Parathyroid adenoma (tissue), 2 donors: ENCODE results near the gene PLEKHA6.
"Not testable (repeated sequence)": the region's sequence is repeated elsewhere in the genome, so short reads cannot be mapped to it uniquely, and the experiment has no call there.

Experiments
- H2AFZ ChIP-seq: fragments of 300-600 bp; sonication (generic); one replicate; pipeline ENCODE4 v1.7.0; 2017; ENCODE audit warnings: antibody characterized with exemption, mild to moderate bottlenecking
- H3K27ac ChIP-seq: fragments of 300-600 bp; sonication (generic); one replicate; pipeline ENCODE4 v1.7.0; 2017
- H3K27me3 ChIP-seq: fragments of 300-600 bp; sonication (generic); one replicate; pipeline ENCODE4 v1.7.0; 2017; ENCODE audit warnings: low read length; ENCODE audit not compliant: control insufficient read depth, insufficient read depth
- H3K36me3 ChIP-seq: fragments of 300-600 bp; sonication (generic); one replicate; pipeline ENCODE4 v1.7.0; 2017; ENCODE audit warnings: low read length; ENCODE audit not compliant: control insufficient read depth, insufficient read depth
- H3K4me1 ChIP-seq: fragments of 300-600 bp; sonication (generic); one replicate; pipeline ENCODE4 v1.7.0; 2017; ENCODE audit warnings: control low read depth
- H3K4me2 ChIP-seq: fragments of 300-600 bp; sonication (generic); one replicate; pipeline ENCODE4 v1.7.0; 2017; ENCODE audit warnings: low read length
- H3K4me3 ChIP-seq: fragments of 300-600 bp; sonication (generic); one replicate; pipeline ENCODE4 v1.7.0; 2017; ENCODE audit warnings: low read depth, low read length
- H3K79me2 ChIP-seq: fragments of 300-600 bp; sonication (generic); one replicate; pipeline ENCODE4 v1.7.0; 2017; ENCODE audit warnings: control low read depth
- H3K9ac ChIP-seq: fragments of 300-600 bp; sonication (generic); one replicate; pipeline ENCODE4 v1.7.0; 2017; ENCODE audit warnings: mild to moderate bottlenecking
- H3K9me3 ChIP-seq: fragments of 300-600 bp; sonication (generic); one replicate; pipeline ENCODE4 v1.7.0; 2017; ENCODE audit warnings: low read length; ENCODE audit not compliant: control insufficient read depth
- TF ChIP-seq, protein P1 (sequence below): fragments of 300-600 bp; sonication (generic); IDR thresholded peaks from one replicate; pipeline ENCODE4 v1.7.0; 2017; ENCODE audit warnings: antibody characterized with exemption, mild to moderate bottlenecking
- donor health status: primary hyperparathyroidism.

The PLEKHA6 gene

DNA sequence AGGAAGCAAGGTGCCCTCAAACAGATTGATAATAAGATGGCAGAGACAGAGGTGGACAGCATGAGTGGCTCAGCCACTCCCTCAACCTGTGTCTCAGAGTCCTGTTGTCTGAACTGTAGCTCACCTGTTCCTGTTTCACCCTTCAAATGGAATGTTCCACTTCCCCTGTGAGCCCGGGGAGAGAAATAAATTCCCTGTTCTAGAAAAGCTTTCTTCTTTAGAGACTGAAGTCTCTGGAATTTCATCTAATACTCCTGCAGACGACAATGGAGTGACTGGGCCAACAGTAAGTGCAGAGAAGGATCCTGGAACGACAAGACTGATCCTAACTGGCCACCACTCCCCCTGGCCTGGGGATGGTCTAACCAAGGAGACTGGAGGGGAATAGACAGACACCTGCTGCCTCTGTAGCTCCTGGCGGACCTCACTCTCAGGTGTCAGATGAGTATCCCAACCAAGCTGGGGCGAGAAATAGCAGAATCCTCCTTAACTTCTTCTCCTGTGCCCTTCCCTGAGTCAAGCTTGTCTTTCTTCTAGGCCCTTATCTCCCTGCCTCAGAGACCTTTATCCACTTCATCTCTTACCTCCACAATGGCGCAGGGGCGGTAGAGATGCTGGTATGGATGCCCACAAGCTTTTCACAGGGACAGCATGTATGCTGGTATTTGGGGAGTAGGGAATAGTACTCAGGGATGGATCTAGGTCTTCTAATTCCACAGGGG, 45.4 kb downstream of the PLEKHA6 start:
- H3K27me3 ChIP-seq = no peaks in the 10 kb centered on the region
- no peaks in the 10 kb centered on the region for H3K79me2 ChIP-seq
- no peak overlapping the region for H3K27ac ChIP-seq
- no peaks in the 10 kb centered on the region for H3K4me1 ChIP-seq
- H3K4me3 ChIP-seq = peak overlapping the region; percentile 27
- no peak overlapping the region for H2AFZ ChIP-seq
- peak overlapping the region; percentile 18 for H3K4me2 ChIP-seq
- no peak overlapping the region for H3K9ac ChIP-seq
- TF ChIP-seq, protein P1, sequence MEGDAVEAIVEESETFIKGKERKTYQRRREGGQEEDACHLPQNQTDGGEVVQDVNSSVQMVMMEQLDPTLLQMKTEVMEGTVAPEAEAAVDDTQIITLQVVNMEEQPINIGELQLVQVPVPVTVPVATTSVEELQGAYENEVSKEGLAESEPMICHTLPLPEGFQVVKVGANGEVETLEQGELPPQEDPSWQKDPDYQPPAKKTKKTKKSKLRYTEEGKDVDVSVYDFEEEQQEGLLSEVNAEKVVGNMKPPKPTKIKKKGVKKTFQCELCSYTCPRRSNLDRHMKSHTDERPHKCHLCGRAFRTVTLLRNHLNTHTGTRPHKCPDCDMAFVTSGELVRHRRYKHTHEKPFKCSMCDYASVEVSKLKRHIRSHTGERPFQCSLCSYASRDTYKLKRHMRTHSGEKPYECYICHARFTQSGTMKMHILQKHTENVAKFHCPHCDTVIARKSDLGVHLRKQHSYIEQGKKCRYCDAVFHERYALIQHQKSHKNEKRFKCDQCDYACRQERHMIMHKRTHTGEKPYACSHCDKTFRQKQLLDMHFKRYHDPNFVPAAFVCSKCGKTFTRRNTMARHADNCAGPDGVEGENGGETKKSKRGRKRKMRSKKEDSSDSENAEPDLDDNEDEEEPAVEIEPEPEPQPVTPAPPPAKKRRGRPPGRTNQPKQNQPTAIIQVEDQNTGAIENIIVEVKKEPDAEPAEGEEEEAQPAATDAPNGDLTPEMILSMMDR = no peak
- no peaks in the 10 kb centered on the region for H3K9me3 ChIP-seq
- no peaks in the 10 kb centered on the region for H3K36me3 ChIP-seq

DNA sequence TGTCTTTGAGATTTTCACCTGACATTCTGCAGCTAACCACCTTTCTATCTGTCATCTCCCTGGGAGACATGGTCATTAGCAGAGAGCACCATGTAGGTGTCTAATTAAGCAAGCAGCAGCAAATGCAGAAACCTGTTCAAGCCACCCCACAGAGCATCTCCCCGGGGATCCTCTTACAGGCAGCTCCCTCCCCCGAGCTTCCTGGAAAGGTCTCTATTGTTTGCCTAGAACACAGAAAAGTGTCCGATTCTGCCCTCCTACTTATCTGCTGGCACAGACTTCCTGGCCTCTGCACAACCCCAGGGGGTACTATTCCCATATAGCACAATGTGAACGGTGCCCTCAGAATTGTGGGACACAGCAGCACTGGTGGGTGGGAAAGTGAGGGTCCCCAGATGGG, 46.1 kb downstream of the PLEKHA6 start:
- Histone ChIP-seq H3K4me1 (no peaks in the 10 kb centered on the region), H3K36me3 (no peaks in the 10 kb centered on the region), H3K27me3 (no peaks in the 10 kb centered on the region), H2AFZ (no peak overlapping the region), H3K4me2 (no peak overlapping the region), H3K9ac (no peak overlapping the region), H3K79me2 (no peaks in the 10 kb centered on the region), H3K4me3 (peak overlapping the region; percentile 27), H3K9me3 (no peaks in the 10 kb centered on the region), H3K27ac (no peak overlapping the region)
- TF ChIP-seq, protein P1 = no peak

DNA sequence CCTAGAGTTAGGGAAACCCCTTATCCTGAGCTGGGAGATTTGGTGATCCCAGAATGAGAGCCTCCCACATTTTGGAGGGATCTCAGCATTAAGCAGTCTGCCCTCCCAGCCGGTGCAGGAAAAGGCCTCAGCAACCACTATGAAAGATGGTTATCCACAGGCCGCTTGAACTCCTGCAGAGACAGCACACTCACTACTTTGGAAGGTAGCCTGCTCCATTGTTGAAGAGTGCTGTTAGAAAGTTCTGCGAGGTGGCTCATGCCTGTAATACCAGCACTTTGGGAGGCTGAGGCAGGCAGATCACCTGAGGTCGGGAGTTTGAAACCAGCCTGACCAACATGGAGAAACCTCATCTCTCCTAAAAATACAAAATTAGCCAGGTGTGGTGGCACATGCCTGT, 48.8 kb downstream of the PLEKHA6 start:
- not testable (repeated sequence) for H3K9ac ChIP-seq, H3K36me3 ChIP-seq, H3K4me2 ChIP-seq, H3K4me1 ChIP-seq, H2AFZ ChIP-seq, H3K4me3 ChIP-seq, H3K9me3 ChIP-seq, H3K27ac ChIP-seq, H3K27me3 ChIP-seq, H3K79me2 ChIP-seq

DNA sequence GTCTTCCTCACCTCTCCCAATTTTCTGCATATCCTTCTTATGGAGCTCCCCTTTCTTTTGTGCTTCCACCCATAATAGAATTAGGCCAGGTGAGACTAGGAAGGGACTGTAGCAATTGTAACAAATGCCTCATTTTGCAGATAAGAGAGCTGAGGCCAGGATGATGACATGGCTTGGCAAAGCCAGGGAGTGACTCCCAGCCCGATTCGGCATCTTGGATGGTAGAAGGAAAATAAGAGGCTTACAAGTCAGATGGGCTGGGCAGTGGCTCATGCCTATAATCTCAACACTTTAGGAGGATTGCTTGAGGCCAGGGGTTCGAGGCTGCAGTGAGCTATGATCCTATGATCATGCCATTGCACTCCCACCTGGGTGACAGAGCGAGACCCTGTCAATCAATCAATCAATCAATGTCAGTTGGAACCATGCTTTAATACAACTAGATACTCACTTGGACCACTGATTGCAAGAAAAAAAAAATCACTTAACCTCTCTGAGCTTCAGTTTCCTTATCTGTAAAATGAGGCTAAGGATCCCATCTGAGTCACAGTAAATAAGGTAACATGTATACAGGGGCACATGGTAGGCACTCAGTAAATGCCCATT, 51.6 kb downstream of the PLEKHA6 start:
- H2AFZ ChIP-seq = no peak overlapping the region
- H3K36me3 ChIP-seq = no peaks in the 10 kb centered on the region
- no peaks in the 10 kb centered on the region for H3K9me3 ChIP-seq
- no peak overlapping the region for H3K4me2 ChIP-seq
- H3K9ac ChIP-seq = no peak overlapping the region
- no peaks in the 10 kb centered on the region for H3K27me3 ChIP-seq
- no peak overlapping the region for H3K4me3 ChIP-seq
- H3K27ac ChIP-seq = no peak overlapping the region
- TF ChIP-seq, protein P1 = no peak
- H3K4me1 ChIP-seq = no peaks in the 10 kb centered on the region
- H3K79me2 ChIP-seq = no peaks in the 10 kb centered on the region

DNA sequence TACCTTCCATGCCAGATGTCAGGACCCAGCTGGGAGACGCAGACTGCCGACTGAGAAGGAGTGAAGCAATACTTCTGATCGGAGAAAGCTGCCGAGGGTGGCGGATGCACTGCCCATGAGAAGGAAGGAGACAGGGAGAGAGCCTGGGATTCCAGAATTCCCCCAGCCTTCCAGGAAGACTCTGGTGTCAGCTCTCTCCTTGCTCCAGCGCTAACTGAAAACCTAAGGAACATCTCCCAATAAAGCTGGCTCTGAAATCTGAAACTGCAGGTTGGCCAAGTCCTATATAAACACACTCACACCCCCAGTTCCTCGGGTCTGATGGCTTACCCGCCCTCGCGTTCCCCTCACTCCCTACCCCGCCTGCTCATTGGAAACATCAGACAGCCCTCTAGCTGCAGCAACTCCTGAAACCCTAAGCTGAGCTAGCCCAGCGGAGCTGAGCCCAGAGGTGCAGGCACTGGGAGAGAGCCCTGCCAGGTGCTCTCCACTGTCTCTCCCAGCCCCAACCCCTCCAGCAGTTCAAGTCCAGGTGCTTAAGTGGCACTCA, 52.3 kb downstream of the PLEKHA6 start:
- Histone ChIP-seq H3K79me2 (no peaks in the 10 kb centered on the region), H3K4me2 (no peak overlapping the region), H3K36me3 (no peaks in the 10 kb centered on the region), H3K27me3 (no peaks in the 10 kb centered on the region), H3K27ac (no peak overlapping the region), H3K4me3 (no peak overlapping the region), H2AFZ (no peak overlapping the region), H3K9ac (no peak overlapping the region), H3K4me1 (no peaks in the 10 kb centered on the region), H3K9me3 (no peaks in the 10 kb centered on the region)
- TF ChIP-seq, protein P1 = no peak
